HL-60/S4 treated with retinoic acid at 250 ng/mL for 4 days and 3 days (cell line): ENCODE measurements around the gene SF1.

Source experiments
- in situ Hi-C: fragments of 300-500 bp; cut with MboI; formaldehyde crosslinking; loops from 2 replicates; pipeline ENCODE4 v1.7.0; 2022; ENCODE audit warnings: low sequenced_read_pairs

The SF1 gene

DNA sequence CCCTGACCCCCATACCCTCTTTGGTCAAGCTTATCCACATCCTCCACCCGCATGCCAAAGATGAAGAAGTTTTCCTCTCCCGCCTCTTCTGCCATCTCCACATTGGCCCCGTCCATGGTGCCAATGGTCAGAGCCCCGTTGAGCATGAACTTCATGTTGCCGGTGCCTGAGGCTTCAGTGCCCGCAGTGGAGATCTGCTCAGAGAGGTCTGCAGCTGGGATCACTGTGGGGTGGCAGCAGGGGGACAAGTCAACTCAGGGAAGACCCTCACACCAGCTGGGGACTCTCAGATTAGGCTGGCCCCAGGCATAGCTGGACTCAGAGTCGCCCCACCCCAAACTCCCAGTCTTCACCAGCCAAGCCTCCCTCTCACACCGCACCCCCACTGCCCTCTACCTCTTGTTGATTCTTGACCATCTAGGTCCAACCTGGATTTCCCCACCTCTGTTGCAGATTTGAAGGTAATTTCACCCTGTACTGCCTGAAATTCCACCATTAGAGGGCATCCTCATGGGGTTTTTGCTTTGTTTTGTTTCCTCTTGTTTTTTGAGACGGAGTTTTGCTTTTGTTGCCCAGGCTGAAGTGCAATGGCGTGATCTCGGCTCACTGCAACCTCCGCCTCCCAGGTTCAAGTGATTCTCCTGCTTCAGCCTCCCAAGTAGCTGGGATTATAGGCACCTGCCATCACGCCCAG, 27.8 kb downstream of the SF1 start:
- in situ Hi-C loops: no loop called here

DNA sequence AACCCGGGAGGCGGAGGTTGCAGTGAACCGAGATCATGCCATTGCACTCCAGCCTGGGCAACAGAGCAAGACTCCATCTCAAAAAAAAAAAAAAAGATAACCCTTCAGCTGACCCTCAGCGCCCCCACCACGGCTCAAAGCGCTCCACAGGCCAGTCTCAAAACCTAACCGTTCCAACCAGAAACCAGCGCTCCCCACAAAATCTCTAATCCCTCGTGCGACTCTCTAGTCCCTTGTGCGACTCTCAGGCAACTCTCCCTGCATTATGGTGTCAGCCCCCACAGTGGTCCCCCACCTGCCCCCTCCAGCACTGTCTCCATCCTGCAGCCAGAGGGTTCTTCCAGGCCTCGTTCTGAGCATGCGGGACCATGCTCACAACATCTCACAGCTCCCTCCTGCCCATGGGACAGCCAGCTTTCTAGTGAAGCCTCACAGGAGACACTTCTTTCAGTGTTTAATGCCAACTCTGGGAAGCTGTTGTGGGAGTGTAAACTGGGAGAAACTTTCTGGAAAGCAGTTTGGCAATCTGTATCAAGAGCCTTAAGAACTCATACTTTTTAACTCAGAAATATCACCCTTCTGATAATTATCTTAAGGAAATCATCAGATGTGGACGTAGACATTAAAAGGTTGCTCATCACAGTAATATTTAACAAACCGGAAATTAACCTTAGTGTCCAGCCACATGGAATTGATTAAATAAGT, 30.2 kb downstream of the SF1 start:
- in situ Hi-C loops: no loop called here

DNA sequence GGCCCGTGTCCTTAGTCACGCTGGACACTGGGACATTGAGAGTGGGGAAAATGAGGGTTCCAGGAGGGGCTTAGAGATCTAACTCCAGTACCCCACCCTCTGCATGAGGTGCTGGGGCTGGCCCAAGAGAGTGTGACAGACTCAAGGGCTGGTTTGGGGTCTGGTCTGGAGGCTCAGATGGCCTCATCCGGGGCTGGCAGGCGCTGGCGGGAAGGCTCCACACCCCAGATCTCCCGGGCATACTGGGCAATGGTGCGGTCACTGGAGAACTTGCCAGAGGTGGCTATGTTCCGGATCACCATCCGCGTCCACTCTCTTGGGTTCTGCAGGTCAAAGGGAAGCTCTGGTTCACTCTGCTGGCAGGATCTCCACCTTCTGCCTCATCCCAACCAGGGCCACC, 31.9 kb downstream of the SF1 start:
- in situ Hi-C loops: no loop called here

DNA sequence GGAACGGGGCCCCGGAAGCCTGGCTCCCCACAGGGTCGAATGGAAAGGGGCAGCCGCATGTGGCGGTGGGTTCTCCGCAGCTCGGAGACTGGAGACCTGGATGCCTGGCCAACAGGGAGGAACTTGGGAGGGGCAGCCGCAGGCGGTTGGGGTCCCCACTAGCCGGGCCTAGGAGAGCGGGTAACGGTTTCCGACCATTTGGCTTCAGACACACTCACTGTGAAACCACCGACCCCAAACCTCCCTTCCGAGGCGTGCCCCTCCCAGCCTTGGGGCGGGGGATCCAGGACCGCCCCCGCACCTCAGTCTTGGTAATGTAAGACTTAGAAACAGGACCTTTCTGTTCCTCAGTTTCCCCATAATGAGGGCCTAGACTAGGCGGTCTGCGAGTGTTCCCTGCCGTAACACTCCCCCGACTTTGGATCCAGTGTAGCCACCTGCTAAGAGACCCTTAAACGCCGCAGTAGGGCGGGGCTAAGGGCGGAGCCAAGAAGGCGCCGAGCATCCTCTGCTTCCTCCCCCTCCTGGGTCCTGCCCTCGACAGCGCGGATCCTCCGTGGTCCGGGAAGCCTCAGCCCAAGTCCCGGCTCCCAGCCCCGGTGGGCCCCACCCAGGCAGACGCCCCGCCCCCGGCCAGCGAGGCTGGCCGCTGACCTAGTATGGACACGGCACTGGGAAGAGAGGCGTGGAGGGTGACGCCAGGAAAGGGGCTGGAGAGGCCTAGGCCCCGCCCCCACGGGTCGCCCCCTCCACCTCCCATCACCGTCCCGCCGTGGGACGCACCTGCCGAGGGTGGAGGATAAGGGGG, 32.6 kb downstream of the SF1 start:
- in situ Hi-C loops: no loop called here

DNA sequence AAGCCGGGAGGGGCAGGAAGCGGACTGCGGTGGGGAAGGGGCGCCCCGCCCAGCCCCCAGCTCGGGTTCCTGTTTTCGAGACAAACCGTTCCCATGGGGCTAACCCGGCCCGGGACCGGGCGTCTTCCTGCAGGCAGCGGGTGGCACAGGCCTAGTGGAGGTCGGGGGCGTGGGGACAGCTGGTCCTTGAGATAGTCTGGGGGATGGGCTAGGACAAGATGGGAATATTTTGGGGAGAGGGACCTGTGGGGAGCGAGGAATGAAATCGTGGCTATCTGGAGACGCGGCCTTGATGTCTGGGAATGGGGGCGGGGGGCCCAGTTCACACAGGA, 33.2 kb downstream of the SF1 start:
- in situ Hi-C loops: no loop called here

DNA sequence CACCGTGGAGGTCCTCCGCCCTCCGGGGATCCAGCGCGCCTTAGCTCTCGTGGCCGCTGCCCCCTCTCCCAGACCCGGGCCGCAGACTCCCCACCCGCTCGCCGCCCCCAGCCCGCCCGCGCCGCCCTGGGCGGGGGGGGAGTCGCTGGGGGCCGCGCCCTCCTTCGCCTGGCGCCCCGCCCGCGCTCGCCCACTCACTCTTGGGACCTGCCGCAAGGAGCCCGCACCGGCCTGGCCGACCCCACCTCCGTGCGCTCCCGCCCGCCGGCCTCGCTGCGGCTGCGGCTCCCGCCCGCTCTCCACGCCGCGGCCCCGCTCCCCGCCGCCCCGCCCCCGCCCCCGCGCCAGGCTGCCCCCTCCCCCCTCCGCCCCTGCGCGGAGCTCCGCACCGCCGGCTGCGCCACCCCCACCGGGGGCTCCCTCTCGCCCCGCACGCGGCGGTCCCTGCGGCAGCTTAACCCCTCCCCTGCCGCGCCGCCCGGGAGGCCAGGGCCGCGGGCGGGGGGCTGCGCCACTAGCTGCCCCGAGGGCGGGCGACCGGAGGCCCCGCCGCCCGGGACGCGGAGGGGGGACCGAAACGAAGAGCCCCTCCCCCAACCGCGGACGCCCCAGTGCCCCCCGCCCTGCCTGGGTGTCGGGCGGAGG, 33.7 kb downstream of the SF1 start:
- in situ Hi-C loops: no loop called here

DNA sequence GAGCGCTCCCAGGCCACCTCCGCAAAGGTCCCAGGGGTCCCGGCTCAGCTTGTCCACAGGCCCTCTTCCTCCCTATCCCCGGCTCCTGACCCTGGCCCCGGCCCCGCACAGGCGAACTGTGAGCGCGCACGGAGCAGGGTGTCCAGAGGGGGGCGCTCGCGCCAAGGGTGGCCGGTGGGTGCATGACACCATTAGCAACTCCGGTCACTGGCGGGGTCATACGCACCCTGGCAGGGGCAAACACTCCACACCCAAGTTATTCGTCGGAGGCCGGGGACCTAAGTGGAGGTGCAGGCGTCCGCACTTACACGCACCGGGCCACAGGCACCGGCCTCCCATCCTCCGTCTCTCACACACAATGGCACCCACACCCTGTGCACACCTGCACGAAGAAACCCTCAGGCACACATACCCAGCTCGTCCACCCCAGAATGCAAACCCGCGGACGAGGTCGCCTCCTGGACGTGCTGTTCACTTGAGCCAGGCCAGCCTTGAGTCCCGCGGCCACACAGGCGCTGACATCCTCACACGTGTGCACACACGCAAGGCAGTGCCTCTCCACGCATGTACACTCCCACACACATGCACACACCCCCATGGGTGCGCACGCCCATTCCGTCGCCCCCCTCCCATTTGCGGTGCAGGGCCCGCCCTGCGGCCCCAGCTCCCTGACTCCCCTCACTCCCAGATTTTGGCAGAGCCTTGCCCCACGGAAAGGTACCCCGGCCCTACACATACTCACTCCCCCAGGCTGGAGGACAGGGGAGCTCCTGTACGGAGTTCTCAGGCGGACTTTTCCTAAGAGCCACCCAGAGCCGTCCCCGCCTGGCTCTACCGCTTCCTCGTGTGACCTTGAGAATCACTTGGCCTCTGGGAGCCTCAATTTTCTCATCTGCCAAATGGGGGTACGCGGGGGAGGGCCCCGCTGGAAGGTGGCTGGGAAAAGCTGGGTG, 34.5 kb downstream of the SF1 start, which contains the start of gene RASGRP2:
Gene RASGRP2, minus strand, starts transcription at position 552 of the 953 bp plus-strand sequence. CDS start 1,276 bp downstream, outside the sequence.
- in situ Hi-C loops: no loop called here

DNA sequence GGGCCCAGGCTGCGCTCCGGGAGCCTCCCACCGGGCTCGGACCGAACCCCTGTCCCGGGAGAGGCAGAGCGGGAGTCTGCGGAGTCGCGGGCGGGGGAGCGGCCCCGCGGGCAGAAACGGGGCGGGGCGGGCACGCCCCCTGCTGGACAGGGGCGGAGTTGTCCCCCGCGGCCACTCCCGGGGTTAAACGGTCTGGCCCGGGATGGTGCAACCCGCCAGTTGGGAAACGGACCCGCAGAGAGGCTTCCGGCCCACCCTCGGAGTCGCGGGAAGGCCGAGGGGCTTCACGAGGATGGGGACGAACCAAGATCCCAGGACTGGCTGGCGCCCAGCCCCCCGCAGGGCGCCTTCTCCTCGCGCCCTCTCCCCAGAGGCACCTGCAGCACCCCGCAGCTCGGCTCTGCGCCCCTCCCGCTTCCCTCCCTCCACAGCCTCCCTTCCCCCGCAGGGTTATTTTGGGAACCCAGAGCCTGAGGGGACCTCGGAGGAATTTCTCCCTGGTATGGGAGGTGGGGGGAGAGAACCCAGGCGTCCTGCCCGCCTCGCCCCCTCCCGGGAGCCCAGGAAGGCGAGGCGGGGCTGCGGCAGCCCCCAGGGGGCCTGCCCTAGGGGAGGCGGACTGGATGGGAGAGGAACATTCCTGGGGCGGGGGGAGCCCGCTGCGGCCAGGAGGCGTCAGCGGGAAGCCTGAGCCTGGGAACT, 35.3 kb downstream of the SF1 start:
- in situ Hi-C loops: no loop called here

DNA sequence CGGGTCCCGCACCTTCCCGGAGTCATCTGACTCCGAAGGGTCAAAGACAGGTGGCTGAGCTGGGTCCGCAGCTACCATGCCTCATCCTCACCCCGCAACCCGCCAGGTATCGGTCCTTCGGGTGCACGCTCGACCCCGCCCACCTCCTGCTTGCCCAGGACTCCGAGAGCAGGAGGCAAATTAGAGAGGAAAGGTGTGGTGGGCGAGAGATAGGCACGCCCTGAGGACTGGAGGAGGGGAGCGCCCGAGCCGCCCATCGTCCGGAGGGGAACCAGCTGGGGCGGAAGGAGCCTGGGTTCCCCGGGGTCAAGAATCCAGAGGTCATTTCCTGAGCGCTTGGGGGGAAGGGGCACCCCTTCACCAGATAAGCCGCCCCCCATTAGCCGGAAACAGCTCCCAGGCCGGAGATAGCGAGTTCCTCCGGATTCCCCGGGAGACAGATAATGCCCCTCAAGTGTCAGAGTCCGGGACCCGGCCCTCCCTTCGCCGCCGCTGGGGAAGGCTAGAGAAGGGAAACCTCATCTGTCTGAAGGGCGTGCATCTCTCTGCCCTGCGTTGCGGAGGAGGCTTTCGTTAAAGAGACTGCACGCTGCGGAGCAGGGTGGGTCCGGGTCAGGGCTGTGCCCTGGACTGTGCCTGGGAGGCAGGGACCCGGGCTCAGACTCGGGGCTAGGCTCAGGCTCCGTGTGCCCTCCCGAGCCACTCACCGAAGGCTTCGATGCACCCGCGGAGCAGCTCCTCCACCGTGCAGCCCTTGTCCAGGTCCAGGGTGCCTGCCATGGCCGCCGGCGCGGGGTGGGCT, 36.1 kb downstream of the SF1 start:
- in situ Hi-C loops: no loop called here

DNA sequence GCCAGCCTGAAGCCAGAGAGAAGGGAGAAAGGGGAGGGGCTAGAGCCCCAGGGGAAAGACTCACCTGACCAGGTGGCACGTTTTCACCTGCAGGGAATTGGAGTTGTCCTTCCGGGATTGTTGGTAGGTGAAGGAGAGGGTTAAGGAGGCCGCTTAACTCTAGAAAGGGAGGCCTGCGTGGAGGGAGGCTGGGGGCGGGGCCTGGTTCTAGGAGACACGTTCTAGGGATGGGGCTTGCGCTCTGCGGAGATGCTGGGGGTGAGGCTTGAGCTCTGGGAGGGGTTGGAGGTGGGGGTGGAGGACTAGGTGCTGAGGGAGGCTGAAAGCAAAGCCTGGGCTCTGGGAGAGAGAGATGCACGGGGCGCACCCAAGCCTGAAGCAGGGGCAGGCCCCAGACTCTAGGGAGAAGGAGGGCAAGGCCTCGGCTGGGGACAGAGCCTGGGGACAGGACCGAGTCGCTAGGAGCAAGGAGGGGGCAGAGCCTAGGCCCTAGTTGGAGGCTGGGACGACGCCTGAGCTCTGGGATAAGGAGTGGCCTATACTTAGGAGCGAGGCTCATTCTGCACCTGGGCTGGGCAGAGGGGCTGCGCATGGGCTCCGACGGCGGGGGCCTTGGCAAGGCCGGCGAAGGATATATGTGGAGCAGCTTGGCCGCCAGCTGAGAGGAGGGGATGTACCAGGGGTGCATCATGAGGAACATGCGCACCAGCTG, 36.8 kb downstream of the SF1 start:
- in situ Hi-C loops: no loop called here

DNA sequence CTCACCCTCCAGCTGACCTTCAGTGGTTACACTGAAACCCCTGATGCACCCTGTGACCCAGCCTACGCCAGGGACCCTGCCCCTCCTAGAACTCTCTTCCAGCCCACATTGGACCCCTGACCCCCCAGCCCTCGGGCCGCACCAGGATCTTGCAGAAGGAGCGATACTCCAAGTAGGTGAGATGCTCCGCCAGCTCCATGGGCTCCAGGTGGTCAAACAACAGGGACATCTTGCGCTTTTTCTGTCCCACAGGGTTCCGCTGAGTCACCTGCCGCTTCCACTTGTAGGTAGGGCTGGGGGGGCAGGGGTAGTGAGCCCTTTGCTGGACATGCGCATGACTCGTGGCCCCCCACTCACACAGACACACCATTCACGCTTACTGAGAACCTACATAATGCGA, 38.5 kb downstream of the SF1 start:
- in situ Hi-C loops: no loop called here

DNA sequence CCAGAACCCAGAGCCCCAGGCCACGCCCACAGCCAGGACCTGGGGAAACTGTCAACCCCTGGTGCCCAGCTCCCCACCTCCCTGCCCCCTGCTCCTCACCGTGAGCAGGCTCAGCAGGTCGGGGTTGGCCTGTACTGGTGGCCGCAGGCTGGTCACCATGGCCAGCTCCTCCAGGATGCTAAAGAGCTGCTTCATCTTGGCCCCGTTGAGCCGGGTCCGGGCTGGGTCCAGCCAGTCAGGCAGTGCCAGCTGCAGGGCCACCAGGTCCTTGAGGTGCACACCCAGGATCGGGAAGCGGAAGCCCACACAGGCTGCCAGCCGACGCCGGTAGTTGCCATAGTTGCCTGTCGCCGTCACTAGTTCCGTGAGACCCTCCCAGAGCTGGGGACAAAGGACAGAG, 41.7 kb downstream of the SF1 start:
- in situ Hi-C loops: no loop called here

DNA sequence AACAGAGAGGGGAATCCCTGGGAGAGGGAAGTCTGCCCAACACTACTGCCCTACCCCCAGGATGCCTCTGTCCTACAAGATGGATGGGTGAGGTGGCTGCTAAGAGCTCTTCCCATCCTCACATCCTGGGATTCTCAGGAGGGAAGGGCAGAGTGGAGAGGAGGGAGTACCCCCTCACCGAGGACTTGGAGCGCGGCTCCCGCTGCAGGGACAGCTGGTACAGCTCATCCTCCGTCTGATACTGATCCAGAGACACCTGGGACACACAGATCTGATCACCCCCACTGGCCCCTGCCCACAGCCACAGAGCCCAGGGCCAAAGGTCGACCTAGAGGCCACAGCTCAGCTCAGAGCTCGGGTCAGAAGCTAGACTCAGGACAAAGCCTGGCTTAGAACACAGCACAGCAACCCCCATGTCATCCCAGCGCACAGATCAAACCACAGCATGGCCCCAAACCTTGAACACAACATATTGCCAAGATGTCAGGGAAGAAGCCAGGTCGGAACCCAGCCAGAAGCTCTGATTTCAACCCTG, 42.5 kb downstream of the SF1 start:
- in situ Hi-C loops: no loop called here

DNA sequence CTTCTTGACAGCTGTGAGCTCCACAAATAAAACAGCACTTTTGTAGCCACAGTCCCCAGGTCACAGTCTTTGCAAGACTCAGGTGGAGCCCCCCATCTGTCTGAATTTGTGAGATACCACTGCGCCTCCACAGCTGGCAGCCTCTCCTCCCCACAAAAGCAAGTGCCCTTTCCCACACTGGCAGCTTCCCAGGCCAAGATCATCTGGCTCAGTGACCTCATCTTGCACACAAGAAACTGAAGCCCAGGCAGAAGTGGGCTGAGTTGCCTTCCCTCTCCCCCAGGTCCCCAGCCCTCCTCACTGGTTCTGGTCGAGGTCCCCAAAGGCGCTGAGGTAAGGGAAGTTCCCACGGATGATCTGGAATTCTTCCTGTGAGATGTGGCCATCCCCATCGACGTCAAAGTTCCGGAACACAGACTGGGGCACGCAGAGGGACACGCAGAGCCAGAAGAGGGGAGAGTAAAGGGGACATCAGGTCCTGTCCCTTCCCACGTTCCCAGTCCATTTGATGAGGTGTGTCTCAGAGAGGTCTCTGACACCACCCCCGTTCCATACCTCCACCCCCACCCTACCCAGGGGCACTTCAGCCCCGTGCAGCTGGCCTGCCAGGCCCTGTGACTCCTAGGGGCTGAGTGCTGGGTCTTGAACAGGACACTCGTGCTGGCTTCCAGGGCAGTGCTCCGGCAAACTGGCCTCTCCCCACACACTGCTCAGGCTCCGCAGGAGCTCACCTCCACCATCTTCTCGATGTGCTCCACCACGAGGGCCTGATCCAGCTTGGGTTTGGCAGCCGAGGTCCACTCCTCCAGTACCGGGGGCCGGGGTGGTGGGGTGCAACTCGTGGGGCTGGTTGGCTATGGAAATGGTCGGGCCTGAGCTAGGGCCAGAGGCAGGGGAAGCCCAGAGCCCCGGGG, 43.3 kb downstream of the SF1 start:
- in situ Hi-C loops: no loop called here

DNA sequence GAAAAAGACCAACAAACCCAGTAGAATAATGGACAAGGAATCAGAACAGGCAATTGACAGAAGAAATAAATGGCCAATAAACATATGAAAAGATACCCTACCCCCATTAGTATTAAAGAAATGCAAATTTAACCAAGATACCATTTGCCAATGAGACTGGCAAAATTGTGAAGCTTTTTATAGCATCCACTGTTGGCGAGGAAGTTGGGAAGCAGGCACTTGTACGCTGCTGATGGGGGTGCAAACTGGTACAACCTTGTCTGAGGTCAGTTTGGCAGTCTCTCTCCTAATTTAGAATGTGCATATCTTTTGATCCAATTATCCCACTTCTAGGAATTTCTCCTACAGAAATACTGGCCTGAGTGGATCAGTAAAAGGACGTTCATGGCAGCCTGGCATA, 46.7 kb downstream of the SF1 start:
- in situ Hi-C loops: no loop called here

DNA sequence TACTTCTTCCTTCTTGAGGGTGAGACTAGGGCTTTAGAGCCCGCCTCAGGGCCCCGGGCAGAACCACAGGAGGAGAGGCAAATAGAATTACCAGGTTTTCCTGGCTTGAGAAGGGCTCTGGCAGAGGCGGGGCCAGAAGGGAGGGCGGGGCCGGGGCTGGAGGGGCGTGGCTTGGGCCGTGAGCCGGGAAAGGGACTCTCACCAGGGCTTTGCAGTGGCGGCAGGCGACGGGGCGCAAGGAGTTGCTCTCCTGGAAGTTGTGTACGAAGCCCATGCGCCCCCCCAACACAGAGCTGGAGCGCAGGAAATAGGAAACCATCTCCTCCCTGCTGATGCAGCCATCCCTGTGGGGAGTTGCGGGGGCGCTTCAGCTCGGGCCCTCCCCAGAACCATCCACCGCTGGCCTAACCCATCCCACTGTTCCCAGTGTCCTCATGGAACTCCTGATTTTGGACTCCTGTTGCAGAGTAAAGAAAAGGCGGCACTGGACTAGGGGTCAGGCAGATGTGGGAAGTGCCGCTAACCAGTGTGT, 48.4 kb downstream of the SF1 start:
- in situ Hi-C loops: no loop called here
